ENCODE measurements around the gene ABLIM1. TPM values are rescaled to one million over a fixed set of nuclear protein-coding genes. Genes with fewer than 3 reads are reported as not detected.

Gene ABLIM1
- total and polyA plus RNA-seq, 2 of the 13 experiments (the other 11 are each of a cell fraction or from before 2014, with no cell fraction given), result 59.4 to 92.7 TPM

DNA sequence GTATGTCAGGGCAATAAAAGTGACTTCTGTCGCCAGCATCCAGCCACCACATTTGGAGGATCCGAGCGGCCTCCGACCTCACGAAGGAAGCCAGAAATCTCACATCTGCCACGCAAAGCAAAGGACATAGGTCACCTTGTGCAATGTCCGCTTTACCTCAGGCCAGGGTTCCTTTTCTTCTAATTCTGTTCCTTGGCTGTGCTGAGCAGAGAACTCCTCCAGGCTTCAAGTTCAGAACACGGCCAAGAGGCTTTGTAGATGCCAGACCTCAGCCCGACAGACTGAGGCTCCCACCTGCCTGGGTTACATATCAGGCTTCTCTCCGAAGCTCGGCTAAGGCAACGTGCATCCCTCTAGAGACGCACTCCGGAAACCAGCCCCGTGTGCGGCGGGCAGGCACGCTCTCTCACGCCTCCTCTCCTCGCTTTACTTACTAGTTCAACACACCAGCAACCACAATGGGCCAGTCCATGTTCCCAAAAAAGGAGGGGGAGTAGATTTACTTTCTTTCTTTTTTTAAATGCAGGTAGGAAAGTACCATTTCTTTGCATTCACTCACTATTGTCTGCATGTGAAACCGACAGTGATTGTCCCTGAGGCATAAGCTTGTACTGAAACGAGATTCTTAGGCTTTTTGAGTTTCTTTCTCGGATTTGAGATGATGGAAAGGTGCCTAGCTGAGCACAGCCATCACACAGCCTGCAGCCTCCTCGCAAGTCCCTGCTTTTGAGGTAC is 131.4 kb downstream of the ABLIM1 start (continued):
- TF ChIP-seq FOXA3 (CRISPR knock-in tag; IDR thresholded peaks at IDR 0.05) (peak; percentile 48), ZNF674 (CRISPR knock-in tag; IDR thresholded peaks at IDR 0.05; ENCODE audit: low read depth) (no peak), REXO4 (CRISPR knock-in tag; IDR thresholded peaks at IDR 0.05; ENCODE audit: borderline replicate concordance) (0 out of 2 replicates have a peak, but pooled peaks have one; percentile 45), ZNF83 (CRISPR knock-in tag; IDR thresholded peaks at IDR 0.05; ENCODE audit: borderline replicate concordance) (no peak), LBX2 (CRISPR knock-in tag; IDR thresholded peaks at IDR 0.05; ENCODE audit: borderline replicate concordance) (peak; percentile 56; the same call in 1 of the 2 replicates), ZNF7 (CRISPR knock-in tag; IDR thresholded peaks at IDR 0.05) (no peak), TEAD2 (CRISPR knock-in tag; IDR thresholded peaks at IDR 0.05) (0 out of 2 replicates have a peak, but pooled peaks have one; percentile 60), ZZZ3 (CRISPR knock-in tag; IDR thresholded peaks at IDR 0.05; ENCODE audit: borderline replicate concordance) (peak; percentile 90; the same call in 1 of the 2 replicates), ZNF383 (CRISPR knock-in tag; IDR thresholded peaks at IDR 0.05; ENCODE audit: borderline replicate concordance) (no peak), HNRNPH1 (optimal IDR thresholded peaks at IDR 0.05; ENCODE audit: low read depth, low read length) (no peak), GLI4 (CRISPR knock-in tag; IDR thresholded peaks at IDR 0.05; ENCODE audit: borderline replicate concordance) (peak; percentile 82; the same call in 1 of the 2 replicates), ZNF251 (CRISPR knock-in tag; IDR thresholded peaks at IDR 0.05) (peak; percentile 83; the same call in 1 of the 2 replicates), ZNF629 (CRISPR knock-in tag; conservative IDR thresholded peaks at IDR 0.05) (peak; percentile 76), SMAD1 (CRISPR knock-in tag; IDR thresholded peaks at IDR 0.05; ENCODE audit: borderline replicate concordance, low read depth) (no peak), FOXO1 (CRISPR knock-in tag; IDR thresholded peaks at IDR 0.05) (no peak; the same call in 1 of the 2 replicates), PRDM10 (CRISPR knock-in tag; IDR thresholded peaks at IDR 0.05; ENCODE audit: low read depth) (peak; percentile 100), ZNF143 (CRISPR knock-in tag; IDR thresholded peaks at IDR 0.05) (peak; percentile 42; the same call in 1 of the 2 replicates), ZNF430 (CRISPR knock-in tag; IDR thresholded peaks at IDR 0.05) (peak; percentile 77; the same call in 1 of the 2 replicates), ZSCAN25 (CRISPR knock-in tag; IDR thresholded peaks at IDR 0.05) (peak; percentile 53; the same call in 1 of the 2 replicates), PCBP2 (optimal IDR thresholded peaks at IDR 0.05; ENCODE audit: low read depth, low read length, poor library complexity, severe bottlenecking) (no peak), TCF12 (IDR thresholded peaks at IDR 0.05) (no peak), TCF12 (CRISPR knock-in tag; IDR thresholded peaks at IDR 0.05) (no peak)
- TF ChIP-seq, protein P1, sequence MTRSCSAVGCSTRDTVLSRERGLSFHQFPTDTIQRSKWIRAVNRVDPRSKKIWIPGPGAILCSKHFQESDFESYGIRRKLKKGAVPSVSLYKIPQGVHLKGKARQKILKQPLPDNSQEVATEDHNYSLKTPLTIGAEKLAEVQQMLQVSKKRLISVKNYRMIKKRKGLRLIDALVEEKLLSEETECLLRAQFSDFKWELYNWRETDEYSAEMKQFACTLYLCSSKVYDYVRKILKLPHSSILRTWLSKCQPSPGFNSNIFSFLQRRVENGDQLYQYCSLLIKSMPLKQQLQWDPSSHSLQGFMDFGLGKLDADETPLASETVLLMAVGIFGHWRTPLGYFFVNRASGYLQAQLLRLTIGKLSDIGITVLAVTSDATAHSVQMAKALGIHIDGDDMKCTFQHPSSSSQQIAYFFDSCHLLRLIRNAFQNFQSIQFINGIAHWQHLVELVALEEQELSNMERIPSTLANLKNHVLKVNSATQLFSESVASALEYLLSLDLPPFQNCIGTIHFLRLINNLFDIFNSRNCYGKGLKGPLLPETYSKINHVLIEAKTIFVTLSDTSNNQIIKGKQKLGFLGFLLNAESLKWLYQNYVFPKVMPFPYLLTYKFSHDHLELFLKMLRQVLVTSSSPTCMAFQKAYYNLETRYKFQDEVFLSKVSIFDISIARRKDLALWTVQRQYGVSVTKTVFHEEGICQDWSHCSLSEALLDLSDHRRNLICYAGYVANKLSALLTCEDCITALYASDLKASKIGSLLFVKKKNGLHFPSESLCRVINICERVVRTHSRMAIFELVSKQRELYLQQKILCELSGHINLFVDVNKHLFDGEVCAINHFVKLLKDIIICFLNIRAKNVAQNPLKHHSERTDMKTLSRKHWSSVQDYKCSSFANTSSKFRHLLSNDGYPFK (CRISPR knock-in tag; IDR thresholded peaks at IDR 0.05; ENCODE audit: borderline replicate concordance), result peak; percentile 83; the same call in 1 of the 2 replicates

Data from HepG2 (cell line).